Gastroesophageal sphincter (tissue), 4 donors: ENCODE data around the gene MYBBP1A. TPM values are rescaled to one million over a fixed set of nuclear protein-coding genes. Genes with fewer than 3 reads are reported as not detected.

Source experiments
- ATAC-seq: fragments of 150-250 bp; one replicate; pipeline ENCODE4 v1.9.1; 2016; ENCODE audit warnings: mild to moderate bottlenecking, moderate library complexity
- H3K27ac ChIP-seq, 4 donors: fragments of 200-600 bp; sonication (generic) in 3 of 4; 1 replicate in 3 of 4; 2 replicates in 1 of 4; pipeline ENCODE4 v1.5.1; 2016 to 2019
- H3K27me3 ChIP-seq: fragments of 200-600 bp; sonication (generic); one replicate; pipeline ENCODE4 v1.5.1; 2019
- H3K36me3 ChIP-seq, 2 donors: fragments of 200-600 bp; sonication (generic); one replicate each; pipeline ENCODE4 v1.5.1; 2019; ENCODE audit warnings: control low read depth in 1 of 2
- H3K4me1 ChIP-seq, 3 donors: fragments of 200-600 bp; sonication (generic); 1 replicate in 2 of 3; 2 replicates in 1 of 3; pipeline ENCODE4 v1.5.1; 2016 to 2019; ENCODE audit warnings: control low read depth in 2 of 3
- H3K4me3 ChIP-seq, 2 donors: fragments of 200-600 bp; sonication (generic); one replicate each; pipeline ENCODE4 v1.5.1; 2019; ENCODE audit warnings: mild to moderate bottlenecking in 1 of 2, moderate library complexity in 1 of 2
- H3K9me3 ChIP-seq, 3 donors: fragments of 200-600 bp; sonication (generic); one replicate each; pipeline ENCODE4 v1.5.1; 2017 to 2019; ENCODE audit warnings: control low read depth in 2 of 3
- EP300 ChIP-seq: sonication (generic); formaldehyde crosslinking; IDR thresholded peaks from one replicate; pipeline ENCODE4 v1.6.1; 2017; ENCODE audit warnings: antibody characterized with exemption, mild to moderate bottlenecking
- POLR2A ChIP-seq, 2 donors: fragments of 450-650 bp; IDR thresholded peaks; one replicate each; pipeline ENCODE4 v1.6.1; 2017; ENCODE audit warnings: antibody characterized with exemption in 2 of 2, mild to moderate bottlenecking in 2 of 2, moderate library complexity in 1 of 2
- POLR2AphosphoS5 ChIP-seq: sonication (generic); formaldehyde crosslinking; IDR thresholded peaks from one replicate; pipeline ENCODE4 v1.6.1; 2017; ENCODE audit warnings: antibody characterized with exemption
- WGBS, 2 donors: methylation state at CpG; one replicate each; pipeline ENCODE4 v1.1.5; 2018; ENCODE audit warnings: low coverage in 1 of 2; 5-methylcytosine and 5-hydroxymethylcytosine counted together
- total RNA-seq, 4 donors: library from RNA; depleted of rRNA; stranded (reverse); fragments of >200 nt; gene quantifications; one replicate each; pipeline ENCODE4 v1.1.0, GENCODE V29; 2016
- TF ChIP-seq, protein P1 (sequence below), 4 experiments: fragments of 200-600 bp in 2 of 4; fragments of 450-650 bp in 2 of 4; sonication (generic) in 1 of 4; IDR thresholded peaks; one replicate each; pipeline ENCODE4 v1.5.1; 2017 to 2019; ENCODE audit warnings: antibody characterized with exemption in 4 of 4, mild to moderate bottlenecking in 2 of 4, moderate library complexity in 2 of 4

MYBBP1A gene
- total RNA-seq, 4 donors from 2014 or later, result 19.1 to 46.4 (median 40.9) TPM

DNA sequence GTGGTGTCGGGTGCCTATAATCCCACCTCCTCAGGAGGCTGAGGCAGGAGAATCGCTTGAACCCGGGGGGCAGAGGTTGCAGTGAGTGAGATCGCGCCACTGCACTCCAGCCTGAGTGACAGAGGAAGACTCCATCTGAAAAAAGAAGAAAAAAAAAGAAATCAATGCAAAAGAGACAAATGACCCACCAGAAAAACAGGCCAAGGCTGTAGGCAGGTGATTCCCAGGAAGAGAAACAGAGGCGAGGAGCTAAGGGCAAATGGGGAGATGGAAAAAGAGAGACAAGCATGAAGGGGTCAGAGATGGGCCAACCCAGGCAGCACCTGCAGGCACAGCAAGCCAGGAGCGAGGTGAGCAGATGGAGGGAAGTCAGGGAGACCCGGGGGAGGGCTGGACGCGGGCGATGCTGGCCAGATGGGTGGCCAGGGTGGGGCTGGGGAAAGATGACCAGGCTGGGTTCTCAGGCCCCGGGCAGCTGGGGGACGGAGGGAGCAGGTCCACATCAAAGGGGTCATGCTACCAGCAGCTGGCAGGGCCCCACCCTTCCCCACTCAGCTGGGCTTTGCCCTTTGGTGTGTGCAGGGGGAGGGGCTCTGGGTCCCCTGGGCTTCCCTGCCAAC lies 25.5 kb downstream of the MYBBP1A start:
- Histone ChIP-seq H3K4me1 (peaks cover 0 to 65% (median 4%) of the 10 kb centered on the region in 3 donors), H3K9me3 (no peaks in the 10 kb centered on the region), H3K27ac (peak overlapping the region in 3 of 4 donors; percentile 50 to 59 (median 58)), H3K4me3 (no peak overlapping the region), H3K27me3 (peaks cover 11% of the 10 kb centered on the region), H3K36me3 (no peaks in the 10 kb centered on the region)
- no peak for ATAC-seq
- TF ChIP-seq POLR2AphosphoS5, result no peak
- no peak for TF ChIP-seq POLR2A (IDR thresholded peaks at IDR 0.05)
- TF ChIP-seq, protein P1, sequence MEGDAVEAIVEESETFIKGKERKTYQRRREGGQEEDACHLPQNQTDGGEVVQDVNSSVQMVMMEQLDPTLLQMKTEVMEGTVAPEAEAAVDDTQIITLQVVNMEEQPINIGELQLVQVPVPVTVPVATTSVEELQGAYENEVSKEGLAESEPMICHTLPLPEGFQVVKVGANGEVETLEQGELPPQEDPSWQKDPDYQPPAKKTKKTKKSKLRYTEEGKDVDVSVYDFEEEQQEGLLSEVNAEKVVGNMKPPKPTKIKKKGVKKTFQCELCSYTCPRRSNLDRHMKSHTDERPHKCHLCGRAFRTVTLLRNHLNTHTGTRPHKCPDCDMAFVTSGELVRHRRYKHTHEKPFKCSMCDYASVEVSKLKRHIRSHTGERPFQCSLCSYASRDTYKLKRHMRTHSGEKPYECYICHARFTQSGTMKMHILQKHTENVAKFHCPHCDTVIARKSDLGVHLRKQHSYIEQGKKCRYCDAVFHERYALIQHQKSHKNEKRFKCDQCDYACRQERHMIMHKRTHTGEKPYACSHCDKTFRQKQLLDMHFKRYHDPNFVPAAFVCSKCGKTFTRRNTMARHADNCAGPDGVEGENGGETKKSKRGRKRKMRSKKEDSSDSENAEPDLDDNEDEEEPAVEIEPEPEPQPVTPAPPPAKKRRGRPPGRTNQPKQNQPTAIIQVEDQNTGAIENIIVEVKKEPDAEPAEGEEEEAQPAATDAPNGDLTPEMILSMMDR (IDR thresholded peaks at IDR 0.05), result no peak
- no peak for TF ChIP-seq EP300
- WGBS, 2 donors, result 64 to 70% methylated on average over 5 to 8 of the region's 13 CpGs

DNA sequence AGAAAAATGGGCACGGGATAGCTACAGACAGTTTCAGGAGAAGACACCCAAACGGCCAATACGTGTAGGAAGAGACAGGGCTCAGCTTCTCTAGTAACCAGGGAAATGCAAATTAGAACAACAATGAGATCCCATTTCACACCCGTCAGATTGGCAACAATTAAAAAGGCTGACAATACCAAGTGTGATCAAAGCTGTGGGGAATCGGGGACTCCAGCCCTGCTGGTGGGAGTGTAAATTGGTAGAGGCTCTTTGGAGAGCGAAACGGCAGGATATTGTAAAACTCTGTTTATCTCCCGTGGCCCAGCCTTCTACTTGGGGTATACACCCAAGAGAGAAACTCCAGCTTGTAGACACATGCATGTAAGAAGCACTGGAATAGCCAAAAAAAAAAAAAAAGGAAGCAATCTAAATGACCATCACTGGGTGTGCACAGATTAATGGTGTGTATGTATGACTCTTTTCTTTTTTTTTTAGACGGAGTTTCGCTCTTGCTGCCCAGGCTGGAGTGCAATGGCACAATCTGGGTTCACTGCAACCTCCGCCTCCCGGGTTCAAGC lies 27.5 kb downstream of the MYBBP1A start:
- Histone ChIP-seq H3K27ac (peak overlapping the region in 2 of 4 donors; percentile 4 to 33), H3K4me1 (peaks cover 0 to 45% (median 0%) of the 10 kb centered on the region in 3 donors), H3K36me3 (no peaks in the 10 kb centered on the region), H3K4me3 (no peak overlapping the region), H3K9me3 (no peaks in the 10 kb centered on the region), H3K27me3 (no peaks in the 10 kb centered on the region)
- ATAC-seq, result no peak
- 63 to 73% methylated on average over 9 to 11 of the region's 12 CpGs for WGBS, 2 donors
- no peak for TF ChIP-seq EP300
- TF ChIP-seq, protein P1 (IDR thresholded peaks at IDR 0.05), result no peak
- TF ChIP-seq POLR2A (IDR thresholded peaks at IDR 0.05), result no peak
- TF ChIP-seq POLR2AphosphoS5, result no peak

DNA sequence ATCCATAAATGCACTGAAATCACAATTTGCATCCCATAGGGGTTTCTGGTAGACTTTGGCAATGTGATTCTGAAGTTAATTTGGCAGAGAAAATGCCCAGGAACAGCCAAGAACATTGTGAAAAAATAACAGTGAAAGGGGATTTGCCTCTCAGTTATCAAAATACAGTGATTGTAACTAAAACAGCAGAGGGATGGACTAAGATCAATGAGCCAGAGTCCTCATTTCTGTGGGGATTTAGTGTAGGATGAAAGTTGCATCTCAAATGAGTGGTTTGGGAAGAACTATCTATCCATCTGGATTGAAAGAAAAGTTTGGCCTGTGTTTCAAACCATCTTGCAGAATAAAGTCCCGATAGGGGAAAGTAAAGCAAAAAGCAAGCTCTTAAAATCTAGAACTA lies 28.1 kb downstream of the MYBBP1A start:
- Histone ChIP-seq H3K4me1 (peaks cover 0 to 47% (median 2%) of the 10 kb centered on the region in 3 donors), H3K27me3 (no peaks in the 10 kb centered on the region), H3K9me3 (no peaks in the 10 kb centered on the region), H3K27ac (peak overlapping the region in 2 of 4 donors; percentile 17 to 33), H3K4me3 (no peak overlapping the region), H3K36me3 (no peaks in the 10 kb centered on the region)
- WGBS, 2 donors, result 25 to 43% methylated on average over 1 of the region's 1 CpG
- no peak for ATAC-seq
- TF ChIP-seq EP300 (no peak), POLR2A (IDR thresholded peaks at IDR 0.05) (no peak), POLR2AphosphoS5 (no peak)
- TF ChIP-seq, protein P1 (IDR thresholded peaks at IDR 0.05), result no peak

DNA sequence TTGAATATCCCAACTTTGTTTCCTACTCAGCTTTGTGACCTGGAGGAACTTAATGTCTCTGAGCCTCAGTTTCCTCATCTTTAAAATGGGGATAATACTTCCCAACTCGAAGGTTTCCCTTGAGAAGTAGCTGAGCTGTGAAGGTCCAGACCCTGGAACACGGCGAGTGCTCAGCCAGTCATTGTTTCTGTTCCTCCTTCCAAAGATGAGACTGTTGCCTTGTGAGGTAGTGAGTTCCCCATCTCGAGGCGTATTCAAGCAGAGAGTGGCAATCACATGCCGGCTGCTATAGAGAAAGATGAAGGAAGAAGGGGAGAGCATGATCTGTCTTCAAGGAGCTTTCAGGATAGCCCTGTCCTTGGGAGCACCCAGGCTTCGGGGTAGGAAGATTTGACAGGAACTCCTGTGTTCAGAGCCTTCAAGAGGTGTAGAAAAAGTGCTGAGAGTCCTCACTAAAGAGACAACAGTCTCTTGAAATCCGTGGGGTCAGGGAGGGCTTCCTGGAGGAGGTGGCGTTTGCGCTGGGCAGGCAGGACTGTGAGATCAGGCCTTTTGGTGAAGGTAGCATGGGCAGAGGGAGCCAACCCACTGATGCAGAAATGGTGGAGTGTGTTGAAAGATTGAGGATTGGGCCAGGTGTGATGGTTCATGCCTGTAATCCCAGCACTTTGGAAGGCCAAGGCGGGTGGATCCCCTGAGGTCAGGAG lies 29.3 kb downstream of the MYBBP1A start:
- H3K9me3 ChIP-seq, result no peaks in the 10 kb centered on the region
- no peaks in the 10 kb centered on the region for H3K36me3 ChIP-seq
- H3K27ac ChIP-seq, result no peak overlapping the region
- no peaks in the 10 kb centered on the region for H3K27me3 ChIP-seq
- no peak overlapping the region for H3K4me3 ChIP-seq
- TF ChIP-seq, protein P1 (IDR thresholded peaks at IDR 0.05), result no peak
- TF ChIP-seq EP300 (no peak), POLR2AphosphoS5 (no peak), POLR2A (IDR thresholded peaks at IDR 0.05) (no peak)
- peaks cover 0 to 58% (median 8%) of the 10 kb centered on the region in 3 donors for H3K4me1 ChIP-seq
- no peak for ATAC-seq
- 84 to 100% methylated on average over 1 to 5 of the region's 11 CpGs for WGBS, 2 donors
